ENCODE results near the gene NPBWR2. TPM values are rescaled to one million over a fixed set of nuclear protein-coding genes. Genes with fewer than 3 reads are reported as not detected.

NPBWR2 gene
- polyA plus RNA-seq, 1 donor from 2014 or later, result not detected

DNA sequence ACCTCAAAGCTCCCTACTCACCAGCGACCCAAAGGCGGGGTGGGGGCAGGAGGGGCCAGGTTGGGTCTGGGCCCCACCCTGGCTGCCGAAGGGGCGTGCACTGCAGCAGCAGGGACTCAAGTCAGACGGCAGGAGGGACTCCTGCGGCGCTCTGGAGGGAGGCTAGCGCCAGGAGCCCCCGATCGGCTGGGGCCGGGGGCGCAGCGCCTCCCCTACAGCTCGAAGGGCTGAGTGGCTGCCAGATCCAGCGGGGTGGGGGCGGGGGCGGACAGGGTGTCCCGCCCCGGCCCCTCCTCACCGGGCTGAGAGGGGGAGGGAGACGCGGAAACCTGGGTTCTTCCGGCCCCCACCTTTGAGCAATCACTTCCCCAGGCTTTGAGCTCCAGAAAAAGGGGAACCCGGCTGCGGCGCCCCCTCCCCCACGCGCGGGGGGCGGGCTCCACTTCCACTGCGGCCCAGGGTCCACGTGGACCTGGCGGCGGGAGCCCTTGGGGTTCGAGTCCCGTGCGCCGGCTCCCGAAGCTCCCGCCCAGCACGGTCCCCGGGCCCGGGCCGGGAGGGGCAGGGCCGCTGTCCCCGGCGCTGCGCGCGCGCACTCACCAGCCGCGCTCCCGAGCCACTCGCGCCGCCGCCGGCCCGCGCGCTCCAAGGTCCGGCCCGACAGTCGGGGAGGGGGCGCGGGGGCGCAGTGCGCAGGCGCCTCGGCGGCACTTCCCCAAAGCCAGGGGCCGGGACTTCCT, 27.9 kb downstream of the NPBWR2 start, which contains the start of gene RGS19:
TSS of gene RGS19 (minus strand) at position 246 of the 740 bp plus-strand sequence. CDS start 2,632 bp downstream, outside the sequence.
- no peaks in the 10 kb centered on the region for H3K79me2 ChIP-seq (replicated peaks; ENCODE audit: insufficient read depth, low read length)
- peak; percentile 50 for TF ChIP-seq MXI1 (conservative IDR thresholded peaks at IDR 0.05; ENCODE audit: poor library complexity, severe bottlenecking)
- TF ChIP-seq SMC3 (conservative IDR thresholded peaks at IDR 0.05; ENCODE audit: poor library complexity), result no peak
- TF ChIP-seq EP300 (conservative IDR thresholded peaks at IDR 0.05; ENCODE audit: poor library complexity, severe bottlenecking), result no peak
- TF ChIP-seq RAD21 (conservative IDR thresholded peaks at IDR 0.05), result no peak
- TF ChIP-seq, protein P1, sequence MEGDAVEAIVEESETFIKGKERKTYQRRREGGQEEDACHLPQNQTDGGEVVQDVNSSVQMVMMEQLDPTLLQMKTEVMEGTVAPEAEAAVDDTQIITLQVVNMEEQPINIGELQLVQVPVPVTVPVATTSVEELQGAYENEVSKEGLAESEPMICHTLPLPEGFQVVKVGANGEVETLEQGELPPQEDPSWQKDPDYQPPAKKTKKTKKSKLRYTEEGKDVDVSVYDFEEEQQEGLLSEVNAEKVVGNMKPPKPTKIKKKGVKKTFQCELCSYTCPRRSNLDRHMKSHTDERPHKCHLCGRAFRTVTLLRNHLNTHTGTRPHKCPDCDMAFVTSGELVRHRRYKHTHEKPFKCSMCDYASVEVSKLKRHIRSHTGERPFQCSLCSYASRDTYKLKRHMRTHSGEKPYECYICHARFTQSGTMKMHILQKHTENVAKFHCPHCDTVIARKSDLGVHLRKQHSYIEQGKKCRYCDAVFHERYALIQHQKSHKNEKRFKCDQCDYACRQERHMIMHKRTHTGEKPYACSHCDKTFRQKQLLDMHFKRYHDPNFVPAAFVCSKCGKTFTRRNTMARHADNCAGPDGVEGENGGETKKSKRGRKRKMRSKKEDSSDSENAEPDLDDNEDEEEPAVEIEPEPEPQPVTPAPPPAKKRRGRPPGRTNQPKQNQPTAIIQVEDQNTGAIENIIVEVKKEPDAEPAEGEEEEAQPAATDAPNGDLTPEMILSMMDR (IDR thresholded peaks at IDR 0.05; ENCODE audit: poor library complexity, severe bottlenecking), result no peak
- no peak for TF ChIP-seq EZH2 (IDR thresholded peaks at IDR 0.05; ENCODE audit: borderline replicate concordance, insufficient read depth, low read length, poor library complexity, severe bottlenecking)
- peak within 1 kb of the TSS; percentile 70 for H3K4me3 ChIP-seq (ENCODE audit: low read length)
- H3K4me2 ChIP-seq (ENCODE audit: low read length), result peak within 1 kb of the TSS; percentile 35
- H2AFZ ChIP-seq (ENCODE audit: low read depth, low read length), result no peak within 1 kb of the TSS
- H3K9ac ChIP-seq (ENCODE audit: low read length), result peak within 1 kb of the TSS; percentile 60
- no peaks in the 10 kb centered on the region for H3K9me3 ChIP-seq (ENCODE audit: low read length)
- peaks cover 13% of the 10 kb centered on the region for H3K27me3 ChIP-seq (ENCODE audit: insufficient read depth, low read depth, low read length)
- H3K27ac ChIP-seq (ENCODE audit: low read length), result no peak within 1 kb of the TSS
- H3K36me3 ChIP-seq (ENCODE audit: insufficient read depth, low read length), result no peaks in the 10 kb centered on the region
- no peaks in the 10 kb centered on the region for H3F3A ChIP-seq (ENCODE audit: insufficient read depth, low read length, poor library complexity, severe bottlenecking)
- H3K9me2 ChIP-seq (ENCODE audit: insufficient read depth, low read length), result no peaks in the 10 kb centered on the region
- H4K20me1 ChIP-seq (ENCODE audit: insufficient read depth), result no peaks in the 10 kb centered on the region

DNA sequence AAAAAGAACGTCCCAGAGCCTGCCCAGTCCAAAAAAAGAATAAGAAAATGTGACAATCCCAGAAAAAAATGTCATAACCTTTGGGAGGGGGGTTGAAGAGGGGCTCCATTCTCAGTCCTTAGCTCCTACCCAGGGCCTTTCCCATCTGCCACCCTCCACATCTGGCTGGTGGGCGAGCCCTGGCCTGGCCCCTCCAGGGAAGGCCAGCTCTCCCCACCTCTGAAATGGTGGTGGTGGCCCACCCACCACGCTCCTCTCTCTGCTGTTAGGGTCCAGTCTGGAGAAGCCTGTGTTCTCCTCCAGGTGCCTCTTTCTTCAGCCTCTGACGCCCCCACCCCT, 28.5 kb downstream of the NPBWR2 start:
- H3K9me3 ChIP-seq (ENCODE audit: low read length), result no peaks in the 10 kb centered on the region
- peak overlapping the region; percentile 60 for H3K9ac ChIP-seq (ENCODE audit: low read length)
- no peak overlapping the region for H3K27ac ChIP-seq (ENCODE audit: low read length)
- no peaks in the 10 kb centered on the region for H3K79me2 ChIP-seq (replicated peaks; ENCODE audit: insufficient read depth, low read length)
- H3K36me3 ChIP-seq (ENCODE audit: insufficient read depth, low read length), result no peaks in the 10 kb centered on the region
- no peaks in the 10 kb centered on the region for H3K9me2 ChIP-seq (ENCODE audit: insufficient read depth, low read length)
- H2AFZ ChIP-seq (ENCODE audit: low read depth, low read length), result no peak overlapping the region
- TF ChIP-seq RAD21 (conservative IDR thresholded peaks at IDR 0.05) (no peak), EP300 (conservative IDR thresholded peaks at IDR 0.05; ENCODE audit: poor library complexity, severe bottlenecking) (no peak), EZH2 (IDR thresholded peaks at IDR 0.05; ENCODE audit: borderline replicate concordance, insufficient read depth, low read length, poor library complexity, severe bottlenecking) (no peak), TAF1 (IDR thresholded peaks at IDR 0.05; ENCODE audit: low read depth) (no peak), POLR2AphosphoS5 (IDR thresholded peaks at IDR 0.05) (no peak)
- TF ChIP-seq, protein P1 (IDR thresholded peaks at IDR 0.05; ENCODE audit: poor library complexity, severe bottlenecking), result no peak
- H3F3A ChIP-seq (ENCODE audit: insufficient read depth, low read length, poor library complexity, severe bottlenecking), result no peaks in the 10 kb centered on the region
- H4K20me1 ChIP-seq (ENCODE audit: insufficient read depth), result no peaks in the 10 kb centered on the region
- peak overlapping the region; percentile 35 for H3K4me2 ChIP-seq (ENCODE audit: low read length)
- peak overlapping the region; percentile 70 for H3K4me3 ChIP-seq (ENCODE audit: low read length)
- H3K27me3 ChIP-seq (ENCODE audit: insufficient read depth, low read depth, low read length), result peaks cover 10% of the 10 kb centered on the region

Measured in neural cell (in vitro differentiated cells).